A673 (cell line): ENCODE results near the gene DIS3L2. TPM values are rescaled to one million over a fixed set of nuclear protein-coding genes. Genes with fewer than 3 reads are reported as not detected.
"Not testable (repeated sequence)": the region's sequence is repeated elsewhere in the genome, so short reads cannot be mapped to it uniquely, and the experiment has no call there.

ENCODE experiments used
- BruUV-seq: library from RNA; stranded (reverse); fragments of 400-500 nt; replicated peaks from 2 replicates; lab custom pipeline; 2021; lab: Mats Ljungman, UMichigan
- CTCF ChIA-PET: fragments of 300-600 bp; sonication (Branson Sonifier 250); formaldehyde crosslinking; loops from one replicate; lab custom pipeline; 2022; ENCODE audit warnings: antibody characterized with exemption; lab: Charles Lee
- POLR2A ChIA-PET: fragments of 300-600 bp; sonication (Branson Sonifier 250); formaldehyde crosslinking; loops from one replicate; lab custom pipeline; 2022; ENCODE audit warnings: antibody characterized with exemption; ENCODE audit not compliant: low non-redundant PET; lab: Charles Lee
- DNase-seq: peaks from one replicate; pipeline ENCODE4 v3.0.0-alpha.2; 2015; ENCODE audit warnings: low spot score
- H3K27ac ChIP-seq: fragments of 200-600 bp; sonication (generic); 2 replicates; pipeline ENCODE4 v1.5.1; 2016; ENCODE audit warnings: mixed run types, low read depth, mild to moderate bottlenecking, mixed read lengths, antibody characterized with exemption, low read length; ENCODE audit not compliant: poor library complexity, severe bottlenecking
- H3K27me3 ChIP-seq: fragments of 200-600 bp; sonication (generic); replicated peaks from 2 replicates; pipeline ENCODE4 v1.6.1; 2017; ENCODE audit warnings: mixed run types, low read depth, mild to moderate bottlenecking, mixed read lengths, antibody characterized with exemption, low read length; ENCODE audit not compliant: insufficient read depth, poor library complexity
- H3K36me3 ChIP-seq: fragments of 200-600 bp; sonication (generic); 2 replicates; pipeline ENCODE4 v1.6.1; 2016; ENCODE audit warnings: mixed run types, mild to moderate bottlenecking, mixed read lengths, antibody characterized with exemption, low read length; ENCODE audit not compliant: insufficient read depth, poor library complexity, severe bottlenecking
- H3K4me1 ChIP-seq: fragments of 200-600 bp; sonication (generic); 2 replicates; pipeline ENCODE4 v1.6.1; 2017; ENCODE audit warnings: mixed run types, mild to moderate bottlenecking, mixed read lengths, antibody characterized with exemption, low read length; ENCODE audit not compliant: insufficient read depth, poor library complexity, severe bottlenecking
- H3K4me3 ChIP-seq: fragments of 200-600 bp; sonication (generic); 2 replicates; pipeline ENCODE4 v1.5.1; 2016; ENCODE audit warnings: low read depth, mixed run types, mild to moderate bottlenecking, mixed read lengths, low read length; ENCODE audit not compliant: poor library complexity, severe bottlenecking
- H3K9me3 ChIP-seq: fragments of 200-600 bp; sonication (generic); 2 replicates; pipeline ENCODE4 v1.6.1; 2016; ENCODE audit warnings: mixed run types, low read depth, mild to moderate bottlenecking, mixed read lengths, antibody characterized with exemption, low read length; ENCODE audit not compliant: poor library complexity, severe bottlenecking
- CTCF ChIP-seq: fragments of 300-800, 200-600 bp; sonication (generic); conservative IDR thresholded peaks from 2 replicates; pipeline ENCODE4 v1.5.1; 2017; ENCODE audit warnings: low read depth, mild to moderate bottlenecking, antibody characterized with exemption, low read length, moderate library complexity, mixed read lengths
- EZH2 ChIP-seq: fragments of 200-600 bp; sonication (generic); IDR thresholded peaks from 2 replicates; pipeline ENCODE4 v1.6.1; 2017; ENCODE audit warnings: borderline replicate concordance, low read depth, mild to moderate bottlenecking, mixed read lengths, antibody characterized with exemption, low read length; ENCODE audit not compliant: poor library complexity, severe bottlenecking
- intact Hi-C: fragments of 100-400 bp; cut with micrococcal nuclease; formaldehyde crosslinking; loops from one replicate; pipeline ENCODE4 v1.10.0; 2022; ENCODE audit not compliant: unreplicated experiment
- total RNA-seq: library from RNA; stranded (reverse); gene quantifications from 2 replicates; pipeline ENCODE4 v1.2.3, GENCODE V29; 2021

The DIS3L2 gene
- total RNA-seq, 1 experiment from 2014 or later, result 38.7 TPM

GRCh38 chr2:232367591-232368233 lies 406.2 kb downstream of the DIS3L2 start:
- no TSS peak for BruUV-seq
- Histone ChIP-seq H3K4me3 (no peak overlapping the region), H3K4me1 (no peaks in the 10 kb centered on the region), H3K9me3 (no peaks in the 10 kb centered on the region), H3K27me3 (no peaks in the 10 kb centered on the region), H3K36me3 (no peaks in the 10 kb centered on the region), H3K27ac (no peak overlapping the region)
- POLR2A ChIA-PET, result no interaction called here
- intact Hi-C loops, result no loop called here
- CTCF ChIA-PET, result no interaction called here
- no peak for TF ChIP-seq CTCF
- no peak for TF ChIP-seq EZH2
- no peak for DNase-seq

GRCh38 chr2:232368311-232368731 lies 406.8 kb downstream of the DIS3L2 start:
- no peaks in the 10 kb centered on the region for H3K4me1 ChIP-seq
- H3K36me3 ChIP-seq, result no peaks in the 10 kb centered on the region
- H3K9me3 ChIP-seq, result no peaks in the 10 kb centered on the region
- no peak for TF ChIP-seq CTCF
- no peak for TF ChIP-seq EZH2
- DNase-seq, result no peak
- H3K27ac ChIP-seq, result no peak overlapping the region
- ChIA-PET CTCF (no interaction called here), POLR2A (no interaction called here)
- BruUV-seq, result no TSS peak
- intact Hi-C loops, result no loop called here
- H3K27me3 ChIP-seq, result no peaks in the 10 kb centered on the region
- H3K4me3 ChIP-seq, result no peak overlapping the region

- Histone ChIP-seq H3K27me3 (no peaks in the 10 kb centered on the region), H3K4me3 (no peak overlapping the region), H3K4me1 (no peaks in the 10 kb centered on the region), H3K9me3 (no peaks in the 10 kb centered on the region), H3K27ac (no peak overlapping the region), H3K36me3 (no peaks in the 10 kb centered on the region)
- intact Hi-C loops, result no loop called here
- POLR2A ChIA-PET, result no interaction called here
- CTCF ChIA-PET, result no interaction called here
- TF ChIP-seq EZH2 (no peak), CTCF (no peak)
- DNase-seq, result no peak
- BruUV-seq, result no TSS peak
Measured at GRCh38 chr2:232369126-232369951, 407.8 kb downstream of the DIS3L2 start.

- H3K27ac ChIP-seq, H3K9me3 ChIP-seq, H3K4me3 ChIP-seq, POLR2A ChIA-PET, BruUV-seq, DNase-seq, H3K4me1 ChIP-seq, H3K36me3 ChIP-seq, H3K27me3 ChIP-seq, CTCF ChIA-PET, intact Hi-C loops: not testable (repeated sequence)
Measured at GRCh38 chr2:232370007-232370406, 408.5 kb downstream of the DIS3L2 start.
